Liver (tissue), 3 donors: ENCODE data around the gene BDH1.

Experiments used
- CTCF ChIP-seq: fragments of 150-350 bp; IDR thresholded peaks from 2 replicates; pipeline ENCODE4 v1.5.1; 2017; ENCODE audit warnings: improper control_type of control experiment, low read depth, low read length; ENCODE audit not compliant: missing input control
- GABPA ChIP-seq, 2 donors: IDR thresholded peaks in 1 of 2; conservative IDR thresholded peaks in 1 of 2; 2 replicates each; pipeline ENCODE4 v1.6.1; 2016; ENCODE audit warnings: antibody characterized with exemption in 2 of 2, mild to moderate bottlenecking in 1 of 2, moderate library complexity in 1 of 2
- RAD21 ChIP-seq, 2 donors: IDR thresholded peaks; 2 replicates each; pipeline ENCODE4 v1.6.1; 2016; ENCODE audit warnings: antibody characterized with exemption in 2 of 2, mild to moderate bottlenecking in 2 of 2
- TAF1 ChIP-seq: conservative IDR thresholded peaks from 2 replicates; pipeline ENCODE4 v1.6.1; 2016; ENCODE audit warnings: antibody characterized with exemption, mild to moderate bottlenecking
- TF ChIP-seq, protein P1 (sequence below): IDR thresholded peaks from 2 replicates; pipeline ENCODE4 v1.6.1; 2016; ENCODE audit warnings: antibody characterized with exemption, mild to moderate bottlenecking
- TF ChIP-seq, protein P2 (sequence below): IDR thresholded peaks from 2 replicates; pipeline ENCODE4 v1.6.1; 2016; ENCODE audit warnings: antibody characterized with exemption
- TF ChIP-seq, protein P3 (sequence below): IDR thresholded peaks from 2 replicates; pipeline ENCODE4 v1.6.1; 2016; ENCODE audit warnings: antibody characterized with exemption
- TF ChIP-seq, protein P4 (sequence below): IDR thresholded peaks from 2 replicates; pipeline ENCODE4 v1.6.1; 2016; ENCODE audit warnings: antibody characterized with exemption
- donor health status: healthy.
- donor health status: healthy.

- TF ChIP-seq TAF1 (no peak), CTCF (no peak), RAD21 (IDR thresholded peaks at IDR 0.05) (no peak), GABPA (IDR thresholded peaks at IDR 0.05 in 1 of 2, conservative IDR thresholded peaks at IDR 0.05 in 1 of 2) (no peak)
- TF ChIP-seq, protein P1, sequence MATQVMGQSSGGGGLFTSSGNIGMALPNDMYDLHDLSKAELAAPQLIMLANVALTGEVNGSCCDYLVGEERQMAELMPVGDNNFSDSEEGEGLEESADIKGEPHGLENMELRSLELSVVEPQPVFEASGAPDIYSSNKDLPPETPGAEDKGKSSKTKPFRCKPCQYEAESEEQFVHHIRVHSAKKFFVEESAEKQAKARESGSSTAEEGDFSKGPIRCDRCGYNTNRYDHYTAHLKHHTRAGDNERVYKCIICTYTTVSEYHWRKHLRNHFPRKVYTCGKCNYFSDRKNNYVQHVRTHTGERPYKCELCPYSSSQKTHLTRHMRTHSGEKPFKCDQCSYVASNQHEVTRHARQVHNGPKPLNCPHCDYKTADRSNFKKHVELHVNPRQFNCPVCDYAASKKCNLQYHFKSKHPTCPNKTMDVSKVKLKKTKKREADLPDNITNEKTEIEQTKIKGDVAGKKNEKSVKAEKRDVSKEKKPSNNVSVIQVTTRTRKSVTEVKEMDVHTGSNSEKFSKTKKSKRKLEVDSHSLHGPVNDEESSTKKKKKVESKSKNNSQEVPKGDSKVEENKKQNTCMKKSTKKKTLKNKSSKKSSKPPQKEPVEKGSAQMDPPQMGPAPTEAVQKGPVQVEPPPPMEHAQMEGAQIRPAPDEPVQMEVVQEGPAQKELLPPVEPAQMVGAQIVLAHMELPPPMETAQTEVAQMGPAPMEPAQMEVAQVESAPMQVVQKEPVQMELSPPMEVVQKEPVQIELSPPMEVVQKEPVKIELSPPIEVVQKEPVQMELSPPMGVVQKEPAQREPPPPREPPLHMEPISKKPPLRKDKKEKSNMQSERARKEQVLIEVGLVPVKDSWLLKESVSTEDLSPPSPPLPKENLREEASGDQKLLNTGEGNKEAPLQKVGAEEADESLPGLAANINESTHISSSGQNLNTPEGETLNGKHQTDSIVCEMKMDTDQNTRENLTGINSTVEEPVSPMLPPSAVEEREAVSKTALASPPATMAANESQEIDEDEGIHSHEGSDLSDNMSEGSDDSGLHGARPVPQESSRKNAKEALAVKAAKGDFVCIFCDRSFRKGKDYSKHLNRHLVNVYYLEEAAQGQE: no peak
- TF ChIP-seq, protein P2, sequence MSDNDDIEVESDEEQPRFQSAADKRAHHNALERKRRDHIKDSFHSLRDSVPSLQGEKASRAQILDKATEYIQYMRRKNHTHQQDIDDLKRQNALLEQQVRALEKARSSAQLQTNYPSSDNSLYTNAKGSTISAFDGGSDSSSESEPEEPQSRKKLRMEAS: no peak
- TF ChIP-seq, protein P3, sequence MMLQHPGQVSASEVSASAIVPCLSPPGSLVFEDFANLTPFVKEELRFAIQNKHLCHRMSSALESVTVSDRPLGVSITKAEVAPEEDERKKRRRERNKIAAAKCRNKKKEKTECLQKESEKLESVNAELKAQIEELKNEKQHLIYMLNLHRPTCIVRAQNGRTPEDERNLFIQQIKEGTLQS: no peak
- TF ChIP-seq, protein P4, sequence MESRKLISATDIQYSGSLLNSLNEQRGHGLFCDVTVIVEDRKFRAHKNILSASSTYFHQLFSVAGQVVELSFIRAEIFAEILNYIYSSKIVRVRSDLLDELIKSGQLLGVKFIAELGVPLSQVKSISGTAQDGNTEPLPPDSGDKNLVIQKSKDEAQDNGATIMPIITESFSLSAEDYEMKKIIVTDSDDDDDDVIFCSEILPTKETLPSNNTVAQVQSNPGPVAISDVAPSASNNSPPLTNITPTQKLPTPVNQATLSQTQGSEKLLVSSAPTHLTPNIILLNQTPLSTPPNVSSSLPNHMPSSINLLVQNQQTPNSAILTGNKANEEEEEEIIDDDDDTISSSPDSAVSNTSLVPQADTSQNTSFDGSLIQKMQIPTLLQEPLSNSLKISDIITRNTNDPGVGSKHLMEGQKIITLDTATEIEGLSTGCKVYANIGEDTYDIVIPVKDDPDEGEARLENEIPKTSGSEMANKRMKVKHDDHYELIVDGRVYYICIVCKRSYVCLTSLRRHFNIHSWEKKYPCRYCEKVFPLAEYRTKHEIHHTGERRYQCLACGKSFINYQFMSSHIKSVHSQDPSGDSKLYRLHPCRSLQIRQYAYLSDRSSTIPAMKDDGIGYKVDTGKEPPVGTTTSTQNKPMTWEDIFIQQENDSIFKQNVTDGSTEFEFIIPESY: no peak
Measured at GRCh38 chr3:197549261-197549885, 6.4 kb downstream of the BDH1 start.
